ENCODE measurements around the gene EXOC3L2. TPM values are rescaled to one million over a fixed set of nuclear protein-coding genes. Genes with fewer than 3 reads are reported as not detected.
"Not testable (repeated sequence)": the region's sequence is repeated elsewhere in the genome, so short reads cannot be mapped to it uniquely, and the experiment has no call there.

Gene EXOC3L2
- total and polyA plus RNA-seq, 10 donors = 1.9 to 22.7 (median 13.4) TPM

DNA sequence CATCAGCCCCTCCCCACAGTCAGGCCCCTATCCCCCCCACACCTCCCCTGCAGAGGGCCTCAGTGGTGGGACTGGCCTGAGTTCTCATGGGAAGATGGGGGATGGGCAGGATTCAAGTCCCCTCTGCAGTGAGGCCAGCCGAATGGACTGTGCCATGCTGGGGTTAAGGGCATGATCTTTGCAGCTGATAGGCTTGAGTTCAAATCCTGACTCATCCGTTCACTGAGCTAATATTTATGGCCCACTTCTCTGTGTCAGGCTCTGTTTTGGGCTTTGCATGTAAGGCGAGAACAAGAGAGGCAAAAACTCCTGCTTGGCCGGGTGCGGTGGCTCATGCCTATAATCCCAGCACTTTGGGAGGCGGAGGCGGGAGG is 26.5 kb upstream of the EXOC3L2 start:
- H3K36me3 ChIP-seq = peaks cover 0 to 99% (median 49%) of the 10 kb centered on the region in 6 donors
- peaks cover 0 to 9% (median 0%) of the 10 kb centered on the region in 6 donors for H3K4me1 ChIP-seq

GRCh38 chr19:45271098-45271734 is 26.0 kb upstream of the EXOC3L2 start:
- Histone ChIP-seq H3K27ac (no peak overlapping the region), H3K4me1 (peaks cover 0 to 9% (median 0%) of the 10 kb centered on the region in 6 donors), H3K4me3 (no peak overlapping the region), H3K36me3 (peaks cover 0 to 100% (median 50%) of the 10 kb centered on the region in 6 donors), H3K27me3 (replicated peaks in 1 of 7) (no peaks in the 10 kb centered on the region), H3K9me3 (no peaks in the 10 kb centered on the region)
- TF ChIP-seq, protein P1, sequence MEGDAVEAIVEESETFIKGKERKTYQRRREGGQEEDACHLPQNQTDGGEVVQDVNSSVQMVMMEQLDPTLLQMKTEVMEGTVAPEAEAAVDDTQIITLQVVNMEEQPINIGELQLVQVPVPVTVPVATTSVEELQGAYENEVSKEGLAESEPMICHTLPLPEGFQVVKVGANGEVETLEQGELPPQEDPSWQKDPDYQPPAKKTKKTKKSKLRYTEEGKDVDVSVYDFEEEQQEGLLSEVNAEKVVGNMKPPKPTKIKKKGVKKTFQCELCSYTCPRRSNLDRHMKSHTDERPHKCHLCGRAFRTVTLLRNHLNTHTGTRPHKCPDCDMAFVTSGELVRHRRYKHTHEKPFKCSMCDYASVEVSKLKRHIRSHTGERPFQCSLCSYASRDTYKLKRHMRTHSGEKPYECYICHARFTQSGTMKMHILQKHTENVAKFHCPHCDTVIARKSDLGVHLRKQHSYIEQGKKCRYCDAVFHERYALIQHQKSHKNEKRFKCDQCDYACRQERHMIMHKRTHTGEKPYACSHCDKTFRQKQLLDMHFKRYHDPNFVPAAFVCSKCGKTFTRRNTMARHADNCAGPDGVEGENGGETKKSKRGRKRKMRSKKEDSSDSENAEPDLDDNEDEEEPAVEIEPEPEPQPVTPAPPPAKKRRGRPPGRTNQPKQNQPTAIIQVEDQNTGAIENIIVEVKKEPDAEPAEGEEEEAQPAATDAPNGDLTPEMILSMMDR (IDR thresholded peaks at IDR 0.05 in 8 of 11, conservative IDR thresholded peaks at IDR 0.05 in 3 of 11) = no peak
- TF ChIP-seq POLR2AphosphoS5 (IDR thresholded peaks at IDR 0.05) (no peak), POLR2A (IDR thresholded peaks at IDR 0.05) (no peak)
- intact Hi-C loops (cut with DNase I; ENCODE audit: low total_unique reads) = no loop called here
- 90 to 97% (median 94%) methylated on average over 12 to 21 of the region's 21 CpGs for WGBS, 5 donors
- DNase-seq = no peak

More for the DNA sequence above, 26.5 kb upstream of the EXOC3L2 start:
- 76 to 84% (median 80%) methylated on average over 7 of the region's 7 CpGs for WGBS, 5 donors
- Histone ChIP-seq H3K9me3 (no peaks in the 10 kb centered on the region), H3K27me3 (replicated peaks in 1 of 7) (no peaks in the 10 kb centered on the region), H3K4me3 (no peak overlapping the region), H3K27ac (no peak overlapping the region)
- TF ChIP-seq POLR2A (IDR thresholded peaks at IDR 0.05) = no peak
- TF ChIP-seq, protein P1 (IDR thresholded peaks at IDR 0.05 in 8 of 11, conservative IDR thresholded peaks at IDR 0.05 in 3 of 11) = no peak
- no peak for TF ChIP-seq POLR2AphosphoS5 (IDR thresholded peaks at IDR 0.05)
- intact Hi-C loops (cut with DNase I; ENCODE audit: low total_unique reads) = no loop called here
- no peak for DNase-seq

DNA sequence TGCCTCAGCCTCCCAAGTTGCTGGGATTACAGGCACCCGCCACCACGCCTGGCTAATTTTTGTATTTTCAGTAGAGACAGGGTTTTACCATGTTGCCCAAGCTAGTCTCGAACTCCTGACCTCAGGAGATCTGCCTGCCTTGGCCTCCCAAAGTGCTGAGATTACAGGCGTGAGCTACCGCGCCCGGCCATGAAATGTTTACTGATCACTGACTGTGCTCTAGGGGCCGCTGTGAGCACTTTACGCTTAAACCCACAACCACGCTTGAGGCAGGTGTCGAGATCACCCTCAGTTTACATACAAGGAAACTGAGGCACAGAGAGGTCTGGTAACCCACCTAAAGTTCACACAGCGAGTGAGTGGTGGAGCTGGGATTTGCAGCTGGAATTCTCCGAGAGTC is 24.7 kb upstream of the EXOC3L2 start:
- H3K27ac ChIP-seq; H3K27me3 ChIP-seq (replicated peaks in 1 of 7); H3K9me3 ChIP-seq; DNase-seq; intact Hi-C loops (cut with DNase I; ENCODE audit: low total_unique reads); H3K4me3 ChIP-seq; H3K4me1 ChIP-seq: not testable (repeated sequence)
- WGBS, 5 donors = 92 to 95% (median 93%) methylated on average over 13 of the region's 13 CpGs
- peaks cover 0 to 100% (median 47%) of the 10 kb centered on the region in 6 donors for H3K36me3 ChIP-seq

- TF ChIP-seq POLR2AphosphoS5 (IDR thresholded peaks at IDR 0.05) (no peak), POLR2A (IDR thresholded peaks at IDR 0.05) (no peak)
- TF ChIP-seq, protein P1 (IDR thresholded peaks at IDR 0.05 in 8 of 11, conservative IDR thresholded peaks at IDR 0.05 in 3 of 11) = no peak
- no peak for DNase-seq
- Histone ChIP-seq H3K4me1 (no peaks in the 10 kb centered on the region), H3K27me3 (replicated peaks in 1 of 7) (no peaks in the 10 kb centered on the region), H3K4me3 (no peak overlapping the region), H3K9me3 (no peaks in the 10 kb centered on the region), H3K27ac (no peak overlapping the region), H3K36me3 (peaks cover 0 to 96% (median 27%) of the 10 kb centered on the region in 6 donors)
- WGBS, 5 donors = 94 to 96% (median 94%) methylated on average over 11 to 12 of the region's 12 CpGs
- intact Hi-C loops (cut with DNase I; ENCODE audit: low total_unique reads) = no loop called here
Observed at GRCh38 chr19:45267296-45267695, 22.1 kb upstream of the EXOC3L2 start.

Measured in spleen (tissue), 11 donors.